T-helper 2 cell treated with Interferon-gamma antibody and Interleukin-4, amounts not matched to agents 5 μg/mL and 100 μg/mL, for 36 hours (primary cell): ENCODE measurements around the gene DNAAF3.
"Not testable (repeated sequence)": the region's sequence is repeated elsewhere in the genome, so short reads cannot be mapped to it uniquely, and the experiment has no call there.

ENCODE experiments used
- DNase-seq: peaks from one replicate; pipeline ENCODE4 v3.0.0; 2021; ENCODE audit warnings: low spot score
- H3K27ac Mint-ChIP-seq: one replicate; pipeline ENCODE4 v1.8.0; 2021; ENCODE audit warnings: mild to moderate bottlenecking, mixed read lengths
- H3K27me3 Mint-ChIP-seq: one replicate; pipeline ENCODE4 v1.8.0; 2021; ENCODE audit warnings: low read depth, mixed read lengths
- H3K36me3 Mint-ChIP-seq: one replicate; pipeline ENCODE4 v1.8.0; 2021; ENCODE audit warnings: low read depth, mixed read lengths
- H3K4me1 Mint-ChIP-seq: one replicate; pipeline ENCODE4 v1.8.0; 2021; ENCODE audit warnings: low read depth, mixed read lengths
- H3K4me3 Mint-ChIP-seq: one replicate; pipeline ENCODE4 v1.8.0; 2022; ENCODE audit warnings: mild to moderate bottlenecking, moderate library complexity, mixed read lengths
- H3K9me3 Mint-ChIP-seq: one replicate; pipeline ENCODE4 v1.8.0; 2021; ENCODE audit warnings: mixed read lengths

DNAAF3 gene

GRCh38 chr19:55171440-55171839 lies 5.0 kb upstream of the DNAAF3 start:
- no peaks in the 10 kb centered on the region for H3K9me3 Mint-ChIP-seq
- DNase-seq = no peak
- H3K36me3 Mint-ChIP-seq = no peaks in the 10 kb centered on the region
- peaks cover 73% of the 10 kb centered on the region for H3K27me3 Mint-ChIP-seq
- H3K4me3 Mint-ChIP-seq = peak overlapping the region; percentile 7
- peaks cover 21% of the 10 kb centered on the region for H3K4me1 Mint-ChIP-seq
- H3K27ac Mint-ChIP-seq = no peak overlapping the region

DNA sequence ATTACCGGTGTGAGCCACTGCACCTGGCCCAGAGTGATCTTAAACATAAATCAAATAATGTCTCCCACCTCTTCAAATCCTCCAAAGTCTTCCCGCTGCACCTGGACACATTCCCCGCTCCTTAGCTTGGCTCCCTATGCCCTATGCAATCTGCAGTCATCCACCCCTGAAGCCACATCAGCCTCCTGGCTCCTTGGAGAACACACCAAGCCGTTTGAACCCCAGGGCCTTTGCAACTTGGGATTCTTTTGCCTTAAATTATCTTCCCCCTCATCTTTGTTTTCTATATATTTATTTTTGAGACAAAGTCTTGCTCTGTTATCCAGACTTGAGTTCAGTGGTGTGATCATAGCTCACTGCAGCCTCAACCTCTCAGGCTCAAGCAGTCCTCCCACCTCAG lies 2.7 kb upstream of the DNAAF3 start:
- Mint-ChIP-seq H3K36me3 (no peaks in the 10 kb centered on the region), H3K27ac (no peak overlapping the region), H3K9me3 (no peaks in the 10 kb centered on the region), H3K27me3 (peaks cover 74% of the 10 kb centered on the region), H3K4me1 (peaks cover 18% of the 10 kb centered on the region), H3K4me3 (no peak overlapping the region)
- DNase-seq = no peak

DNA sequence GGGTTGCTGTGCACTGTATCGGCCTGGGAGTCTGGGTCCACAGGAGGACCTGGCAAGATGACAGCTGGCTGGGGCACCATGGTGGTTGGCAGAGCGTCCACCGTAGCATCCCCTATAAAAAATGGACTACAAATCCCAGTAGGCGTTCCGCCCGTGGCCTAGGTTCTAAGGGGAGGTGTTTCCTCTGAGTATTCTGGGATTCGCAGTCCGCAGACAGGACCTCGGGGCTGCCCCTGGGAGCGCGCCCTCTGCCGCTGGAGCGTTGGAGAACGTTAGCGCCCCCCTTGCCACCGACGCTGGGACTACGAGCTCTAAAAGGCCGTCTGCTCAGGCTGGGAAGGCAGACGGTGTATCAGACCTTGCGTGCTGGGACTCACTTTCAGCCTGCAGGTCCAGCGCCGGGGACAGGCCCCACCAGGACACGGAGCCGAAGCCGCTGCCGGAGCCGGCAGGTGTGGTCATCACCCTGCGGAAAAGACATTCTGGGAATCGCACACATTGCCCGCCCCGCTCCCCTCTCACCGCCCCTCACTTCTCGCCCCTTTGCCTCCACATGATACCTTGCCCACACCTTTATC lies 372 bp downstream of the DNAAF3 start:
- H3K27me3 Mint-ChIP-seq = peaks cover 47% of the 10 kb centered on the region
- H3K9me3 Mint-ChIP-seq = no peaks in the 10 kb centered on the region
- H3K4me3 Mint-ChIP-seq = peak overlapping the region; percentile 85
- DNase-seq = peak; percentile 29
- H3K4me1 Mint-ChIP-seq = peaks cover 9% of the 10 kb centered on the region
- no peak overlapping the region for H3K27ac Mint-ChIP-seq
- no peaks in the 10 kb centered on the region for H3K36me3 Mint-ChIP-seq

DNA sequence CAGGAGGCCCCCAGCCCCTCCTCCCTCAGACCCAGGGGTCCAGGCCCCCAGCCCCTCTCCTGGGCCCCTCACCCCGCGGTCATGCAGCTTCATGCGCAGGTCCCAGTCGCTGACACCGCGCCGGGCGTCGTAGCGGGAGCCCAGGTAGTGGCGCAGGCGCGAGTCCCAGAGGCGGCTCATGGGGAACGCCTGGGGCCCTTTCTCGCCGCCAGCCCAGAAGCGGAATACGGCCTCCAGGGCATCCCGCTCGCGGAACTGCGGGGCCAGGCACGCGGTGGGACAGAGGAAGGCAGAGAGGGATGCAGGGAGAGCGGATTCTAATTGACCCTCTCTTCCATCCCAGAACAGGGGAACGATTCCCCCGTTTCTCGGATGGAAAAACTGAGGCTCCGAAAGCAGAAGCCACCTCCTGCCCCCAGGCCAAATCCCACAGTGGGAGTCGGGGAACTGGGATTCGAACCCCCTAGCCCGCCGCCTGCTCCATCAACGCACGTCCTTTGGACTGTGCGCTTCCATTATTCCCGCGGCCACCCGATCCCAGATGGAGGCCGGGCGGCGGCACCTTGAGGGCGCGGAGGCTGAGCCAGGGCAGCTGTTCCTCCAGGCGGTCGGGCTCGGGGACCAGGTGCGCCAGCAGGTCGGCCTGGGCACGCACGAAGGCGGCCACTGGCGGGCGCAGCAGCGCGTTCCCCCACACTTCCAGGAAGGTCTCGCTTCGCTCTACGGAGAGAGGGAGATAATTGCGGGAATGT lies 4.7 kb downstream of the DNAAF3 start:
- no peak for DNase-seq
- H3K36me3 Mint-ChIP-seq = no peaks in the 10 kb centered on the region
- H3K27me3 Mint-ChIP-seq = peaks cover 38% of the 10 kb centered on the region
- no peak overlapping the region for H3K4me3 Mint-ChIP-seq
- H3K27ac Mint-ChIP-seq = no peak overlapping the region
- peaks cover 11% of the 10 kb centered on the region for H3K4me1 Mint-ChIP-seq
- no peaks in the 10 kb centered on the region for H3K9me3 Mint-ChIP-seq

GRCh38 chr19:55160986-55161365 lies 5.4 kb downstream of the DNAAF3 start:
- Mint-ChIP-seq H3K27me3 (peaks cover 36% of the 10 kb centered on the region), H3K36me3 (no peaks in the 10 kb centered on the region), H3K4me3 (no peak overlapping the region), H3K27ac (no peak overlapping the region), H3K4me1 (peaks cover 9% of the 10 kb centered on the region), H3K9me3 (no peaks in the 10 kb centered on the region)
- no peak for DNase-seq

DNA sequence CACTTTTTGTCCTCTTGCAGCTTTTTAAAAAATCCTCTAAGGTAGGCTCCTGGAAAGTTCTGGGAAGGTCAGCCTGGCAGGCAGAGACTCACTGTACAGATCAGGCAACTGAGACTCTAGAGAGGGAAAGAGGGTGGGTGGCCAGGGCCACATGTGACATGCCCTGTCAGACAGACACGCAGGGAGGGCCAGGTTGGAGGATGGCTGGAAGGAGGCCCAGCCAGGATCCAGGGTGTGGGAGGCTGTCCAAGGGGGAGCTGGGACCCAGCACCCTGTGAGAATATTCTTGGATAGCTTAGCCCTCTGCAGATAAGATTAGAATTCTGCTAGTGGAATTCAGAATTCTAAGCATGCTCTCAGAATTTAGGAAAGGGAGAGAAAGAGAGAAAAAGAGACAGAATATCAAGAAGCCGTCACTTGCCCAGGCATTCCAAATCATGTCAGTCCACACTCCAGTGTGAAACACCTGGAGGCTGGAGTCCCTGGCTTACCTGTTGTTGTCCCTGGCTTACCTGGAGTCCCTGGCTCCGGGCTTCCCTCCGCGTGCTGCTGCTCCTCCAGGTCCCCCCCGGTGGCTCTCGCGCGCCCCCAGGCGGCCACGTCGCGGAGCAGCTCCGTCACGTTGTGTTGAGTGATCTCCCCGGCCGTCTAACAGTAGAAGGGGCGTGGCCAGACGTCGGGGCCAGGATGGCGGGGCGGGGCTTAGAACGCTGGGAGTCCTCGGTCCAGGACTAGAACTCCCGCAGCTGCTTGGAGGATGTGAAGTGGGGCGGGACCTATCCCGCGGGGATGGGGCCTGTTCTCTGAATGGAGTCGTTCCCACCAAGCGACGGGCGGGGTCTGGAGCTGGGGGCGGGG lies 6.1 kb downstream of the DNAAF3 start:
- Mint-ChIP-seq H3K36me3 (no peaks in the 10 kb centered on the region), H3K4me3 (no peak overlapping the region), H3K27me3 (peaks cover 30% of the 10 kb centered on the region), H3K27ac (peak overlapping the region; percentile 36), H3K4me1 (peaks cover 9% of the 10 kb centered on the region), H3K9me3 (no peaks in the 10 kb centered on the region)
- DNase-seq = peak; percentile 86

DNA sequence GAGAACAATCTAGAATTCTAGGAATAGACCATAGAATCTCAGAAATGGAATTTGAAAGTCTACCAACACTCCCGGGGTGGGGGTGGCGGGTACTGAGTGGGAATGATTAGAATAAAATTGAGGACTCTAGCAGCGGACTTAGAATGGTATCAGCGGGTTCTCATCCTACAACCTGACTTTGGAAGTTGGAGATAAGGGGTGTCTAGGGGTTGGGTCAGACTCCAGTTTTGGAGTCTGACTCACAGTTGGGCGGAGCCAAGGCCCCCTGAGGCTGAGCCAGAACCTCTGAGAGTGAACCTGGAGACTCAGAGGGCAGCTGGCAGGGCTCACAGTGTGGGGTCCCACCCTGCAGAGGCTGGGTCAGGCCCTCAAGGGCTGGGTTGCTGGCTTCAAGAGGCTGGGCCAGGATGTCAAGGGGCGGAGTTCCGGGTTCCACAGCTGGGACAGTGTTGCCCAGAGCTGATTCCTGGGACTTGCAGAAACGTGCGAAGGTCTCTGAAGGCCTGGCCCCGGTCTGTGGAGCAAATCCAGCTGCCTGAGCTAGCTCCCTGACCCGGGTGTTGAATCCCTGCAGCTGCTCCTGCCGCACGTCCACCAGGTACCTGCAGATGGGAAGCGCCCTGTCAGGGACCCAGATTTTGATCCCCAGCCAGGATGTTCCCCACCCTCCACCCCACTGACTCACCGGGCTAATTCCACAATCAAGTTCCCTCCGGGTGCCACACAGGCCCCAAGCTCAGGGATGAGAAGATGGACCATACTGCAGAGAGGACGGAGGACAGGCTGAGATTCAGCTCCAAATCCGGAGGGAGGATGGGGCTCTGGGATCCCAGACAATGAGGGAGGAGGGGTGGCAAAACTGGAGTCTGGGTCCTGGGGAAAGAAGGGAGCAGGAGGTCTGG lies 7.3 kb downstream of the DNAAF3 start:
- Mint-ChIP-seq H3K27ac (no peak overlapping the region), H3K27me3 (peaks cover 26% of the 10 kb centered on the region), H3K36me3 (no peaks in the 10 kb centered on the region), H3K9me3 (no peaks in the 10 kb centered on the region), H3K4me3 (no peak overlapping the region), H3K4me1 (peaks cover 10% of the 10 kb centered on the region)
- no peak for DNase-seq

- Mint-ChIP-seq H3K36me3 (no peaks in the 10 kb centered on the region), H3K27ac (peak overlapping the region; percentile 26), H3K9me3 (no peaks in the 10 kb centered on the region), H3K4me1 (peaks cover 14% of the 10 kb centered on the region), H3K27me3 (peaks cover 26% of the 10 kb centered on the region), H3K4me3 (no peak overlapping the region)
- DNase-seq = no peak
Measured at GRCh38 chr19:55158423-55158822, 8.0 kb downstream of the DNAAF3 start.

- Mint-ChIP-seq H3K4me3 (no peak within 1 kb of the TSS), H3K9me3 (peaks cover under 1% of the 10 kb centered on the region), H3K27me3 (peaks cover 23% of the 10 kb centered on the region), H3K4me1 (peaks cover 17% of the 10 kb centered on the region), H3K36me3 (no peaks in the 10 kb centered on the region), H3K27ac (peak within 1 kb of the TSS; percentile 26)
- no peak for DNase-seq
Measured at GRCh38 chr19:55157064-55157908, 9.1 kb downstream of the DNAAF3 start, which contains the start of gene TNNI3. TSS of gene TNNI3 (minus strand) at chr19:55157732. CDS start at chr19:55157589, 143 bp downstream.

- H3K27me3 Mint-ChIP-seq = peaks cover 23% of the 10 kb centered on the region
- H3K9me3 Mint-ChIP-seq = peaks cover 8% of the 10 kb centered on the region
- no peak overlapping the region for H3K4me3 Mint-ChIP-seq
- no peaks in the 10 kb centered on the region for H3K36me3 Mint-ChIP-seq
- peaks cover 22% of the 10 kb centered on the region for H3K4me1 Mint-ChIP-seq
- peak; percentile 9 for DNase-seq
- no peak overlapping the region for H3K27ac Mint-ChIP-seq
Measured at GRCh38 chr19:55156202-55157063, 10.0 kb downstream of the DNAAF3 start.

GRCh38 chr19:55155784-55156183 lies 10.6 kb downstream of the DNAAF3 start:
- DNase-seq, H3K4me3 Mint-ChIP-seq, H3K36me3 Mint-ChIP-seq, H3K27ac Mint-ChIP-seq: not testable (repeated sequence)
- peaks cover 22% of the 10 kb centered on the region for H3K4me1 Mint-ChIP-seq
- peaks cover 10% of the 10 kb centered on the region for H3K9me3 Mint-ChIP-seq
- H3K27me3 Mint-ChIP-seq = peaks cover 23% of the 10 kb centered on the region

GRCh38 chr19:55153652-55154264 lies 12.7 kb downstream of the DNAAF3 start:
- Mint-ChIP-seq H3K9me3 (peaks cover 10% of the 10 kb centered on the region), H3K4me3 (no peak overlapping the region), H3K27ac (no peak overlapping the region), H3K36me3 (no peaks in the 10 kb centered on the region), H3K4me1 (peaks cover 17% of the 10 kb centered on the region), H3K27me3 (peaks cover 26% of the 10 kb centered on the region)
- no peak for DNase-seq
